ENCODE data around the gene CDK18.

Gene CDK18

GRCh38 chr1:205576805-205577761 lies 72.6 kb downstream of the CDK18 start:
- TF ChIP-seq CTCF (IDR thresholded peaks at IDR 0.05; ENCODE audit: low read depth, low read length): no peak
- no peak overlapping the region for H3K4me3 ChIP-seq (ENCODE audit: low read depth, low read length)

GRCh38 chr1:205577874-205578658 lies 73.6 kb downstream of the CDK18 start:
- TF ChIP-seq CTCF (IDR thresholded peaks at IDR 0.05; ENCODE audit: low read depth, low read length): no peak
- no peak overlapping the region for H3K4me3 ChIP-seq (ENCODE audit: low read depth, low read length)

GRCh38 chr1:205578780-205579571 lies 74.5 kb downstream of the CDK18 start:
- H3K4me3 ChIP-seq (ENCODE audit: low read depth, low read length): no peak overlapping the region
- no peak for TF ChIP-seq CTCF (IDR thresholded peaks at IDR 0.05; ENCODE audit: low read depth, low read length)

- TF ChIP-seq CTCF (IDR thresholded peaks at IDR 0.05; ENCODE audit: low read depth, low read length): no peak
Measured at GRCh38 chr1:205579711-205580110, 75.2 kb downstream of the CDK18 start.

GRCh38 chr1:205580140-205580922 lies 75.9 kb downstream of the CDK18 start:
- no peak overlapping the region for H3K4me3 ChIP-seq (ENCODE audit: low read depth, low read length)
- TF ChIP-seq CTCF (IDR thresholded peaks at IDR 0.05; ENCODE audit: low read depth, low read length): no peak

More at GRCh38 chr1:205579711-205580110, 75.2 kb downstream of the CDK18 start:
- no peak overlapping the region for H3K4me3 ChIP-seq (ENCODE audit: low read depth, low read length)

- TF ChIP-seq CTCF (IDR thresholded peaks at IDR 0.05; ENCODE audit: low read depth, low read length): no peak
- H3K4me3 ChIP-seq (ENCODE audit: low read depth, low read length): no peak overlapping the region
Measured at GRCh38 chr1:205580923-205581180, 76.4 kb downstream of the CDK18 start.
